HUES64 (cell line): ENCODE results near the gene WWOX.

Source experiments
- H3K27ac ChIP-seq: 2 replicates; pipeline ENCODE4 v1.7.0; 2013; ENCODE audit warnings: low read depth, low read length, inconsistent platforms
- H3K27me3 ChIP-seq: 2 replicates; pipeline ENCODE4 v1.6.1; 2013; ENCODE audit warnings: mild to moderate bottlenecking, low read length; ENCODE audit not compliant: insufficient read depth
- H3K36me3 ChIP-seq: 2 replicates; pipeline ENCODE4 v1.6.1; 2013; ENCODE audit warnings: mild to moderate bottlenecking, low read length; ENCODE audit not compliant: insufficient read depth
- H3K4me1 ChIP-seq: 2 replicates; pipeline ENCODE4 v1.6.1; 2013; ENCODE audit warnings: mild to moderate bottlenecking, low read length, moderate library complexity; ENCODE audit not compliant: insufficient read depth
- H3K4me3 ChIP-seq: 2 replicates; pipeline ENCODE4 v1.5.1; 2013; ENCODE audit warnings: mild to moderate bottlenecking, low read length, moderate library complexity
- H3K9ac ChIP-seq: 2 replicates; pipeline ENCODE4 v1.6.1; 2013; ENCODE audit warnings: mild to moderate bottlenecking, low read depth, low read length
- H3K9me3 ChIP-seq: 2 replicates; pipeline ENCODE4 v1.6.1; 2013; ENCODE audit warnings: low read depth, low read length; ENCODE audit not compliant: insufficient read depth
- WGBS: fragments of 150-250, 120-280 bp; methylation state at CpG from one replicate; pipeline ENCODE4 v1.1.7; 2013; ENCODE audit warnings: missing lambda C conversion rate; 5-methylcytosine and 5-hydroxymethylcytosine counted together

Gene WWOX

DNA sequence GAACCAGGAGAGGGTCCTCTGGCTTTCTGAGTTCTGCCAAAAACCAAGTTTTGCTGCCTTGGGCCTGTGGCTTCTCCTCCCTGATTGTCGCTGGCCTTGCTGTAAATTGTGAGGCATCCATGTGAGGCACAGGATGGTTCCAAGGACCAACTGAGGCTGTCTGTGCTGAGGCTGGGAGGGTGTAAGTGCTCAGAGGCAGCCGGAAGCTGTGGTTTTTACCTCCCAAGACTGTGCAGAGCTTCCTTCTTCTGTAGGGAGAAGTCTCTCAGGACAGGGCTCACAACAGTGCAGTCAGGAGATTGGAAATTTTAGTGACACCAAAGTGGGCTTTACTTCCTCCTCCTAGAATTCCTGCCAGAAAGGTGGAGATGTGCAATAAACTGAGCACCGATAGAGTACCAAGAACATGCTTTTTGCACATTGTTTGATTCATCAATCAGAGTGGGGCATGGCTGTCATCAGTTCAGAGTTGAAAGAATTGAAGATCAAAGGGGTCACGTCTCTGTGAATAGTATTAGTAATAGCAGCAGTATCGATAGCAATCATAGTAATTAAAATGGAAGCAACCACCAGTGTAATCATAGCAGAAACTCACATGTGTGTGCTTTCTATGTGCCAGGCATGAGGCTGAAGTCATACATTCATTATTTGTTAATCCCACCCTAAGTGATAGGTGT is 467.1 kb downstream of the WWOX start:
- 0 out of 2 replicates have a peak, but pooled peaks cover 4% of the 10 kb centered on the region for H3K9me3 ChIP-seq
- no peak overlapping the region for H3K27ac ChIP-seq
- no peak overlapping the region for H3K4me3 ChIP-seq
- no peaks in the 10 kb centered on the region; the same call in 1 of the 2 replicates for H3K4me1 ChIP-seq
- no peak overlapping the region for H3K9ac ChIP-seq
- H3K27me3 ChIP-seq = no peaks in the 10 kb centered on the region
- WGBS = 95% methylated on average over 5 of the region's 5 CpGs
- H3K36me3 ChIP-seq = no peaks in the 10 kb centered on the region

GRCh38 chr16:78570399-78571141 is 471.1 kb downstream of the WWOX start:
- Histone ChIP-seq H3K27me3 (no peaks in the 10 kb centered on the region), H3K27ac (no peak overlapping the region), H3K4me1 (no peaks in the 10 kb centered on the region), H3K4me3 (no peak overlapping the region), H3K9ac (no peak overlapping the region), H3K9me3 (no peaks in the 10 kb centered on the region), H3K36me3 (no peaks in the 10 kb centered on the region)
- 95% methylated on average over 11 of the region's 11 CpGs for WGBS

- Histone ChIP-seq H3K27me3 (no peaks in the 10 kb centered on the region), H3K4me1 (no peaks in the 10 kb centered on the region), H3K36me3 (no peaks in the 10 kb centered on the region), H3K27ac (no peak overlapping the region), H3K4me3 (no peak overlapping the region), H3K9me3 (no peaks in the 10 kb centered on the region), H3K9ac (no peak overlapping the region)
- WGBS = 97% methylated on average over 8 of the region's 8 CpGs
These were observed 472.0 kb downstream of the WWOX start for GRCh38 chr16:78571434-78571833.

DNA sequence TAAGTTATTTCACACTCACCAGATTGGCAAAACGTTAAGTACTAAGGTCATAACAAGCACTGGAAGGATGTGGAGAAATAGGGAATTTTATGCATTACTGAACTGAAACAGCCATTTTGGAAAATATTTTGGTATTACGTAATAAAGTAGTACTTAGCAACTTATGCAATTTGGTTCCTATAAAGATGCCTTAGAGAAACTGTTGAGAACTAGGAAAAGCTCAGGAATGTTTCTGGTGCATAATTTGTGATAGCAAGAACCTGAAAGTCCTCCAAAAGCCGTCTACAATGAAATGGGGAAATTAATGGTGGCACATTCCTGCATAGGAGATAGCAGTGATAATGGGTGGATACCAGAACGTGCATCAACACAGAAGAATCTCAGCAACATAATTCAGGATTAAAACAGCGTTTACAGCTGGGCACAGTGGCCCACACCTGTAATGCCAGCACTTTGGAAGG is 472.5 kb downstream of the WWOX start:
- no peak overlapping the region for H3K9ac ChIP-seq
- H3K4me3 ChIP-seq = no peak overlapping the region
- no peaks in the 10 kb centered on the region for H3K9me3 ChIP-seq
- WGBS = 92% methylated on average over 5 of the region's 5 CpGs
- H3K27ac ChIP-seq = no peak overlapping the region
- no peaks in the 10 kb centered on the region for H3K27me3 ChIP-seq
- H3K36me3 ChIP-seq = no peaks in the 10 kb centered on the region
- no peaks in the 10 kb centered on the region for H3K4me1 ChIP-seq

DNA sequence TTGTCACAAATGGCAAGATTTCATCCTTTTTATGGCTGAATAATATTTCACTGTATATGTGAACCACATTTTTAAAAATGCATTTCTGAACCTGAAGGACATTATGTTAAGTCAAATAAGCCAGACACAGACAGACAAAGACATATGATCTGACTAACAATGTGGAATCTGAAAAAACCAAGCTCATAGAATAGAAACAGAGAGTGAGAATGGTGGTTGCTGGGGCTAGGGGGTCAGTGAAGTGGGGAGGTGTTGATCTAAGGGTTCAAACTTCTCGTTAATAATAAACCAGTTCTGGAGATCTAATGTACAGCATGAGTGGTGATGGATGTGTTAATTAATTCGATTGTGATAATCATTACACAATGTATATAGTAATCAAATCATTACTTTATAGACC is 475.1 kb downstream of the WWOX start:
- Histone ChIP-seq H3K4me3 (no peak overlapping the region), H3K9ac (no peak overlapping the region), H3K27me3 (no peaks in the 10 kb centered on the region), H3K9me3 (no peaks in the 10 kb centered on the region), H3K4me1 (no peaks in the 10 kb centered on the region; the same call in 1 of the 2 replicates), H3K27ac (no peak overlapping the region), H3K36me3 (no peaks in the 10 kb centered on the region)
- 100% methylated on average over 1 of the region's 2 CpGs for WGBS

DNA sequence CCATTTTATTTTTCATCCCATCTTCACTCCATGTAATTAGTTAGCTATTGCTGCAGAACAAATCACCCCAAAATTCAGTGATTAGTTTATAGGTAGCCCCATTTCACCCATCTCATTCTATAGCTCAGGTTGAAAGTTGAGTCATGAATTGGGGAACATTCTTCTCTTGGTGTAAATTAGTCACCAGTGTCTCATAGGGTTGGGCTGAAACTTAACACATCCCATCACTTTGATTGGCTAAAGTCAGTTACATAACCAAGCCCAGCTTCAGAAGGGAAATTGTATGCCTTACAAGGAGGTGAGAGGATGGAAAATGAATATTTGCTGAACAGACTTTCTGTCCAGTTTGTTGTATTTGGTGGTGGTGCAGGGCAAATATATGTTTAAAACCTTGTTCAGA is 477.5 kb downstream of the WWOX start:
- H3K9ac ChIP-seq = no peak overlapping the region
- H3K36me3 ChIP-seq = no peaks in the 10 kb centered on the region
- no peaks in the 10 kb centered on the region for H3K27me3 ChIP-seq
- no peaks in the 10 kb centered on the region for H3K9me3 ChIP-seq
- no peak overlapping the region for H3K4me3 ChIP-seq
- no peak overlapping the region for H3K27ac ChIP-seq
- no peaks in the 10 kb centered on the region; the same call in 1 of the 2 replicates for H3K4me1 ChIP-seq

DNA sequence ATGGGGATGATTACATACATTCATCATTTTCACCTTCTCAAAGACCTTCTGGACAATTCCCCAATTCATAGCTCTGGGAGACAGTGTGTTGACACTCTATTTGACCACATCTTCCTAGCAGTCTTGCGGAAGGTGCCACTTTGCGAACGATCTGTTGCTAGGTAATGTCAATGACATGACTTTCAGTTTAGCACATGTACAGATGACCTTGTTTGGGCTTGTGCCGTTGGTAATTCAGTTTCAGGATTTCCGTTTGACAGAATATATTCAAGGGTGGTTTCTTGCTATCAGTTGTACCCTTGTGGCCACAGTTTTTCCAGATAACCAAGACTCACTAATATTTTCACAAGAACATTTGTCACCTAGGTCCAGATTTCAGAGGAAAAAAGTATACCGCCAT is 478.2 kb downstream of the WWOX start:
- H3K4me1 ChIP-seq = peaks cover 2% of the 10 kb centered on the region; the same call in 1 of the 2 replicates
- no peak overlapping the region for H3K27ac ChIP-seq
- H3K9me3 ChIP-seq = no peaks in the 10 kb centered on the region
- H3K27me3 ChIP-seq = no peaks in the 10 kb centered on the region
- H3K36me3 ChIP-seq = no peaks in the 10 kb centered on the region
- no peak overlapping the region for H3K4me3 ChIP-seq
- WGBS = 99% methylated on average over 5 of the region's 6 CpGs
- no peak overlapping the region for H3K9ac ChIP-seq

DNA sequence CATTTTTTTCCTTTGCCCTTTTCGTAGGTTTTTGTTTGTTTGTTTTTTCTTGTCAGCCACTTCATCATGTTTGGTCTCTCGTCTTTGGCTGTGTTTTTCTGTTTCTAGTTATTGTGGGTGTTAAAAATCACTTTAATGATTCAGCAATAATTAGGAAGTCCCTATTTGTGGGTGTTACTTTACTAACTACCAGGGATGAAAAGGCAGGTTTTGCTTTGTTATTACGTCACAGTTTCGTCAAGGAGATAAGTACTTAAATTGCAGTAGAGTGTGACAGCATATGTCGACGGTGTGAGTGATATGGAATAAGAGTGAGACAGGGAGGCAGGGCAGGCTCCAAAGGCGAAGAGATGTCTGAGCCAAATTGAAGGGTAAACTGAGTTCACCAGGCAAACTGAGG is 479.6 kb downstream of the WWOX start:
- 88% methylated on average over 7 of the region's 7 CpGs for WGBS
- Histone ChIP-seq H3K36me3 (no peaks in the 10 kb centered on the region), H3K27ac (no peak overlapping the region), H3K4me1 (peaks cover 5% of the 10 kb centered on the region), H3K9me3 (no peaks in the 10 kb centered on the region), H3K27me3 (no peaks in the 10 kb centered on the region), H3K9ac (no peak overlapping the region), H3K4me3 (no peak overlapping the region)

DNA sequence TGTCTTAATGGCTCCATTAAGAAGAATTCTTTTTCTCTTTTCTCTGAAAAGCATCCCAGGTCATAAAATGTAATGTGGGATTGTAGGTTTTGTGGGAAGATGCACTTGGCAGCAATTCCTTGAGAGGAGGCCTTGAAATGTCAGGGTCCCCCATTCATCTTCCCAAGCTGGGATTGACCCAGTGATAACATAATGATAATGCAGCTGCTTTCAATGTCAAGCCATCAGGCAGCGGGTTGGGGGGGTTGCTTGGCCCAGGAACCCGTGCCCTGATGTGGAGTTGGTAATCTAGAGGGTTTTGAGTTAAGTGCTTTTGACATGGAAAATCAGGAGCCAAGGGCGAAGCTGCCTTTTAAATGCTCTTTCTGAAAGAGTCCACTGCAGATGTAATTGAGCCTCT is 484.0 kb downstream of the WWOX start:
- Histone ChIP-seq H3K36me3 (no peaks in the 10 kb centered on the region), H3K4me1 (peaks cover 9% of the 10 kb centered on the region), H3K4me3 (no peak overlapping the region), H3K9me3 (no peaks in the 10 kb centered on the region), H3K27me3 (no peaks in the 10 kb centered on the region), H3K27ac (no peak overlapping the region), H3K9ac (no peak overlapping the region)
- WGBS = 82% methylated on average over 3 of the region's 3 CpGs

DNA sequence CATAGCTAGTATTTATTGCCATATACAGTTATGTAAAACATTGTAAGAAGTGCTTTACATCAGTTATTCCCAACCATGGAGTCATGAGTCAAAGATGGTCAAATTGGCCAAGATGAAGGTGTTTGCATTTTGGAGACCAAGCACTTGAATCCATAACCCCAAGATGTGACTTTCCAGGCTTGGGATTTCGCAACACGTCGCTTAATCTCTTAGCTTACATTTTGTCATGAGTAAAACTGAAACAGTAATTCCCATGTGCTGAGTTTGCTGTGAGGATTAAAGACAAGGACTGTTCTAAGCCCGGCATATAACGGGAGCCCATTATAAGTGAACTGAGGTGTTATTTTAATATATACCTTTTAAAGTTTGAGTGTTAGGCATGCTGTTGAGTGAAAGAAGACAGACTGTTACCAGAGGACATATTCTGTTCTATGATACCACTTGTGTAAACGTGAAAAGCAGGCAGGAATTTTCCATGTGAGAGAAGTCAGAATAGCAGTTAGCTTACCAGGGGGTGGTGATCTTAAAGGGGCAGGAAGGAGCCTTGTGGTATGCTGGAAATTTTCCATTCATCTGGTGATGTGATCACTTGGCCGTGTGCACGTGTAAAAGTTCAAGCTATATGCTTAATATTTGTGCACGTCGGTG is 484.9 kb downstream of the WWOX start:
- Histone ChIP-seq H3K27me3 (no peaks in the 10 kb centered on the region), H3K4me1 (peaks cover 9% of the 10 kb centered on the region), H3K4me3 (no peak overlapping the region), H3K9ac (no peak overlapping the region), H3K27ac (no peak overlapping the region), H3K36me3 (no peaks in the 10 kb centered on the region), H3K9me3 (no peaks in the 10 kb centered on the region)
- 90% methylated on average over 10 of the region's 10 CpGs for WGBS

GRCh38 chr16:78584991-78585390 is 485.5 kb downstream of the WWOX start:
- Histone ChIP-seq H3K27me3 (no peaks in the 10 kb centered on the region), H3K9ac (no peak overlapping the region), H3K4me1 (peaks cover 9% of the 10 kb centered on the region; the same call in 1 of the 2 replicates), H3K27ac (no peak overlapping the region), H3K9me3 (no peaks in the 10 kb centered on the region), H3K36me3 (no peaks in the 10 kb centered on the region), H3K4me3 (no peak overlapping the region)
- WGBS = 94% methylated on average over 8 of the region's 8 CpGs
